Body of pancreas (tissue), 4 donors: ENCODE data around the gene NDEL1.

Experiments
- CTCF ChIP-seq, 7 experiments: fragments of 450-650 bp in 4 of 7; fragments of 200-600 bp in 3 of 7; sonication (generic) in 3 of 7; IDR thresholded peaks; one replicate each; pipeline ENCODE4 v1.5.1; 2016 to 2019; ENCODE audit warnings: antibody characterized with exemption in 7 of 7
- POLR2A ChIP-seq, 3 donors: fragments of 450-650 bp; IDR thresholded peaks; one replicate each; pipeline ENCODE4 v1.6.1; 2016; ENCODE audit warnings: antibody characterized with exemption in 3 of 3, mild to moderate bottlenecking in 2 of 3

GRCh38 chr17:8421571-8421970, 14.1 kb upstream of the NDEL1 start:
- TF ChIP-seq POLR2A (IDR thresholded peaks at IDR 0.05) (no peak), CTCF (IDR thresholded peaks at IDR 0.05) (no peak)
